ENCODE measurements around the gene ACTR3. TPM values are rescaled to one million over a fixed set of nuclear protein-coding genes. Genes with fewer than 3 reads are reported as not detected.

Gene ACTR3
- total RNA-seq, 2 donors from 2014 or later: 142 to 177 TPM

GRCh38 chr2:113905886-113906285 lies 16.0 kb downstream of the ACTR3 start:
- no peak for ATAC-seq (ENCODE audit: insufficient number of reproducible peaks, low FRiP score, low read depth)
- TF ChIP-seq CTCF (IDR thresholded peaks at IDR 0.05): no peak
- Histone ChIP-seq H3K4me3 (no peak overlapping the region), H3K4me1 (ENCODE audit: control insufficient read depth in 1 of 2, low read depth in 2 of 2) (peaks cover 51 to 80% of the 10 kb centered on the region in 2 donors), H3K36me3 (no peaks in the 10 kb centered on the region), H3K9me3 (no peaks in the 10 kb centered on the region), H3K27me3 (replicated peaks; ENCODE audit: insufficient read depth) (no peaks in the 10 kb centered on the region), H3K27ac (no peak overlapping the region)
- DNase-seq (ENCODE audit: low spot score): no peak

GRCh38 chr2:113906647-113907046 lies 16.8 kb downstream of the ACTR3 start:
- TF ChIP-seq CTCF (IDR thresholded peaks at IDR 0.05): no peak
- ATAC-seq (ENCODE audit: insufficient number of reproducible peaks, low FRiP score, low read depth) (no peak), DNase-seq (ENCODE audit: low spot score) (no peak)
- Histone ChIP-seq H3K9me3 (no peaks in the 10 kb centered on the region), H3K4me1 (ENCODE audit: control insufficient read depth in 1 of 2, low read depth in 2 of 2) (peaks cover 46 to 75% of the 10 kb centered on the region in 2 donors), H3K36me3 (no peaks in the 10 kb centered on the region), H3K27ac (no peak overlapping the region), H3K27me3 (replicated peaks; ENCODE audit: insufficient read depth) (no peaks in the 10 kb centered on the region), H3K4me3 (no peak overlapping the region)

- Histone ChIP-seq H3K36me3 (no peaks in the 10 kb centered on the region), H3K4me1 (ENCODE audit: control insufficient read depth in 1 of 2, low read depth in 2 of 2) (peaks cover 42 to 69% of the 10 kb centered on the region in 2 donors), H3K9me3 (no peaks in the 10 kb centered on the region), H3K27me3 (replicated peaks; ENCODE audit: insufficient read depth) (no peaks in the 10 kb centered on the region), H3K27ac (no peak overlapping the region), H3K4me3 (no peak overlapping the region)
- DNase-seq (ENCODE audit: low spot score) (no peak), ATAC-seq (ENCODE audit: insufficient number of reproducible peaks, low FRiP score, low read depth) (no peak)
- no peak for TF ChIP-seq CTCF (IDR thresholded peaks at IDR 0.05)
Measured at GRCh38 chr2:113907297-113907696, 17.4 kb downstream of the ACTR3 start.

GRCh38 chr2:113910110-113910717 lies 20.3 kb downstream of the ACTR3 start:
- H3K4me1 ChIP-seq (ENCODE audit: control insufficient read depth in 1 of 2, low read depth in 2 of 2): peaks cover 17 to 40% of the 10 kb centered on the region in 2 donors
- H3K36me3 ChIP-seq: no peaks in the 10 kb centered on the region
- no peak overlapping the region for H3K4me3 ChIP-seq
- H3K27me3 ChIP-seq (replicated peaks; ENCODE audit: insufficient read depth): no peaks in the 10 kb centered on the region
- ATAC-seq (ENCODE audit: insufficient number of reproducible peaks, low FRiP score, low read depth): no peak
- no peak overlapping the region for H3K27ac ChIP-seq
- no peaks in the 10 kb centered on the region for H3K9me3 ChIP-seq
- no peak for TF ChIP-seq CTCF (IDR thresholded peaks at IDR 0.05)
- DNase-seq (ENCODE audit: low spot score): no peak

GRCh38 chr2:113910967-113911678 lies 21.2 kb downstream of the ACTR3 start:
- TF ChIP-seq CTCF (IDR thresholded peaks at IDR 0.05): no peak
- no peak for DNase-seq (ENCODE audit: low spot score)
- no peak for ATAC-seq (ENCODE audit: insufficient number of reproducible peaks, low FRiP score, low read depth)
- Histone ChIP-seq H3K27ac (no peak overlapping the region), H3K27me3 (replicated peaks; ENCODE audit: insufficient read depth) (no peaks in the 10 kb centered on the region), H3K4me3 (no peak overlapping the region), H3K36me3 (no peaks in the 10 kb centered on the region), H3K9me3 (no peaks in the 10 kb centered on the region), H3K4me1 (ENCODE audit: control insufficient read depth in 1 of 2, low read depth in 2 of 2) (peaks cover 17 to 30% of the 10 kb centered on the region in 2 donors)
